Measurements from ENCODE around the gene ZNF622.
"Not testable (repeated sequence)": the region's sequence is repeated elsewhere in the genome, so short reads cannot be mapped to it uniquely, and the experiment has no call there.

ZNF622 gene

DNA sequence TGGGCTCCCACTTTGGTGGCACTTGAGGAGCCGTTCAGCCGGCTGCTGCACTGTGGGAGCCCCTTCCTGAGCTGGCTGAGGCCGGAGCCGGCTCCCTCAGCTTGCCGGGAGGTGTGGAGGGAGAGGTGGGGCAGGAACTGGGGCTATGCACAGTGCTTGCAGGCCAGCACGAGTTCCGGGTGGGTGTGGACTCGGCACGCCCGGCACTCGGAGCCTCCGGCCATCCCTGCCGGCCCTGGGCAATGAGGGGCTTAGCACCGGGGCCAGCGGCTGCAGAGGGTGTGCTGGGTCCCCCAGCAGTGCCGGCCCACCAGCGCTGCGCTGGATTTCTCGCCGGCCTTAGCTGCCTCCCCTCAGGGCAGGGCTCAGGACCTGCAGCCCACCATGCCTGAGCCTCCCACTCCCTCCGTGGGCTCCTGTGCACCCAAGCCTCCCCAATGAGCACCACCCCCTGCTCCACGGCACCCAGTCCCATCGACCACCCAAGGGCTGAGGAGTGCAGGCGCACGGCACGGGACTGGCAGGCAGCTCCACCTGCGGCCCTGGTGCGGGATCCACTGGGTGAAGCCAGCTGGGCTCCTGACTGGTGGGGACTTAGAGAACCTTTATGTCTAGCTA is 29.4 kb downstream of the ZNF622 start:
- in situ Hi-C loops (cut with MboI; ENCODE audit: low sequenced_read_pairs), result not testable (repeated sequence)

DNA sequence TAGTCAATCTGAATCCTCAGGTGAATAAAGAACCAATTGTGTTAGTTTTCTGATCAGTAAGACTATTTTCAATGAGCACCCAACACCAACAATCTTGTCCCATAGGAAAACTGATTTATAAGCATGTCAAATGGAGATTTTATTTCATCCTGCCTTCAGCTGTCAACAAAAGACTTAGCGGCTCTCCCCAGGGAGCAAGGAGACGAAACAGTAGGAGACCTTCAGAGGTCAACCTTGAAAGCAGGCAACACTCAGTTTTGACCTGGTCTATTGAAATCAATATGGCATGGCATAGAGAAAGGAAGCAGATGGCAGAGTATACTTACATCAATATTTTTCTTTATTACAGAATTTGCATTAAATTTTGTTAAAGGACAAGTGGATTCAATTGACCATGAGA is 34.1 kb downstream of the ZNF622 start:
- in situ Hi-C loops (cut with MboI; ENCODE audit: low sequenced_read_pairs), result no loop called here

DNA sequence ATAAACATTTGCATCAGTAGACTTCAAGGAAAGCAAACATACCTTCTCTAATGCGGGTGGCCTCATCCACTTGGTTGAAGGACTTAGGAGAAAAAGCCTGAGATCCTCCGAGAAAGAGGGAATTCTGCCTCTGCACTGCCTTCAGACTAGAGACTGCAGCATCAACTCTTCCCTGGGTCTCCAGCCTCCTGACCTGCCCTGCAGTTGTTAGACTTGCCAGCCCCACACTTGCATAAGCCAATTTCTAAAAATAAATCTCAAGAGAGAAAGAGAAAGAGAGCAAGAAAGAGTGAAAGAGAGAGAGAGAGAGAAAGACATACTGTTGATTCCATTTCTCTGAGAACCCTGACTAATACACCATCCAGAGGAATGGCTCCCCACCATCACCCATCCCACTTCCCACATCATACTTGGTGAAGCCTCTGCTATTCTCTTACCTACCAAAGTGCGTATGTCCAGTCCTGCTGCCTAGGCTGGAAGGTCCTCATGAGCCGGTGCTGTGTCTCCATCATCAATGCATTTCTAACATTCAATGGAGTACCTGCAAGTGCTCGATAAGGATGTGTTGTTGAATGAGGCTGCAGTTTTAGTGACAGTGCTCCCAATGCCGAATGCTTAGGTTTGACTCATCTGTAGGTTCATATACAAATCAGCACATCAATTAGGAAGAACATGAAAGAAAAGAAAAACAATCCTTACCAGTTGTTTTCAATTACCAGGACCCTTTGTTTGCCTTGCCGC is 35.1 kb downstream of the ZNF622 start:
- in situ Hi-C loops (cut with MboI; ENCODE audit: low sequenced_read_pairs), result no loop called here

DNA sequence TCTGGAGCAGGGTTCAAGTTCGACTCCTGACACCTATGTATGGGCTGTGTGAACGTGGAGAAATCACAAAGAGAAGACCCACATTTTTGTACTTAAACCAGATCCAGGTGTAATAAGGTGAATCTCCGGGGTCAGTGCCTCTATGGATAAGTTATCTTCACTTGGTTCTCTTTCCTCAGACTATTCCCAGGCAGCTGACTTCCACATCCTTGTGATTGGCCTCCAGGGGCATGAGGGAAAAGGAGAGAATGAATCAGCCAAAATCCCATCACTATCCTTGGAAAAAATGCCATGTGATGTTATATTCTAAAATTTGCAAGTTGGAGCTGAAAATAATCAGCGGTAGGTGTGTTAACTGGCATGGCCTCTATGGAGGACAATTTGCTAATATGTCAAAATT is 37.2 kb downstream of the ZNF622 start:
- in situ Hi-C loops (cut with MboI; ENCODE audit: low sequenced_read_pairs), result no loop called here

DNA sequence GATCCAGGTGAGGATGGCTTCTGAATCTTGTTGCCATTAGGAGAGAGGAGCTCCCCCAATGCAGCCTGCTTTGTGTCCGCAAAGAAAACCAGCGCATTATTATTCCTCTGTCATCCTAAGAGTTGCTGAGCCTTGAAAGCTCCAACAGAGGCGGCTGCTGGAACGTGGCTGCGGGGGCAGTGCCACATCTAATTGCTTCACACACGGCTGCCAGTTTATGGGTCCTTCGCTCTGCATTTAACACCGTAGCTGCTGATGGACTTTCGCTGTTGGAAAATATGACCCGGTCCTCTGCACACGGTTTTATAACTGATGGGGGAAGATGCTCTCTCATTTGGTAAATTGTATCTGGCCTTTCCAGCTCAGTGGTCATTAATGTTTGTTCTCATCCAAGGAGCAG is 38.0 kb downstream of the ZNF622 start:
- in situ Hi-C loops (cut with MboI; ENCODE audit: low sequenced_read_pairs), result no loop called here

DNA sequence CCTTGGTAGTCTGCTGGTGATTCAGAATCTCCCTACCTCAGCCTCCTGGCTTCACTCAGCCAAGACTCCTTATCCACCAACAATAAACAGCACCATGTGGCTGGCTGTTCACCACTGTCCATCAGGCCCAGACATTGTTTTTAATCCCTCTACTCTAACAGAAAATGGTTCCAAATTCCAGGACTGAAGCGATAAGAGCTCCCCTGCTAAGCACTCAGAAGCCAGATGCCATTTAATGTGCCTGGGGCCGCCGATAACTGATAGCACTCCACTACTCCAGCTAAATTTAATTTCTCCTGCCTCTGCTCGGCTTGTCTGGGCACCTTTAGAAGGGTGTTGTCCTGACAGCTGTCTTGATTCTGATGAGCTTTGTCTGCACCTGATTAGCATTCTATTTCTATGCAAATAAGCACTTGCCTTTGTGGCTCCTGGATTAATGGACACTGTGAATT is 47.1 kb downstream of the ZNF622 start:
- in situ Hi-C loops (cut with MboI; ENCODE audit: low sequenced_read_pairs), result no loop called here

DNA sequence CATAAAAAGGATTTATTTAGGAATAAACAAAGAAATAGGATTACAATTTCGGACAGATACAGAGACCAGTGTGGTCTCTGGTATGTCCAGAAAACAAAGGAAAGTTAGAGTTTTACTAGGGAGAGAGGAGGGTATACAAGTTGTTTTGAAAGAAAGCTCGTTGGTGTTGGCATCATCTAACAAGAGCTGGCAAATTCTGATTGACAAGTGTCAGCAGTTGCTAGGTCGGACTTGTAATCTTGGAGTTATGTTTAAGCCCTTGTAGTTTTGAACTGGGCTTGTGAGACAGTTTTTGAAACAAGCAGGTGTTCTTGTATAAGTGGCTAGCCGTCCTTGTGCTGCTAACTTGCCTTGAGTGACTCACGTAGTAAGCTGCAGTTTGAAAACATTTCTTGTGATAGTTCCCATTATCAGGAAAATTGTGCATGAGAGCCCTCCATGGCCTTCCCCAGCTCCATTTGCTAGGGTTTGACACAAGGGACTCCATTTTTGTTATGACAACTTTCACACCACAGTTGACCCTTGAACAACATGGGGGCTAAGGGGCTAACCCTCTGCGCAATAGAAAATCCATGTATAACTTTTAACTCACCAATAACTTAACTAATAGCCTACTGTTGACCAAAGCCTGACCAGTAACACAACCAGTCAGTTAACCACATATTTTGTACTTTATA is 48.1 kb downstream of the ZNF622 start:
- in situ Hi-C loops (cut with MboI; ENCODE audit: low sequenced_read_pairs), result no loop called here

DNA sequence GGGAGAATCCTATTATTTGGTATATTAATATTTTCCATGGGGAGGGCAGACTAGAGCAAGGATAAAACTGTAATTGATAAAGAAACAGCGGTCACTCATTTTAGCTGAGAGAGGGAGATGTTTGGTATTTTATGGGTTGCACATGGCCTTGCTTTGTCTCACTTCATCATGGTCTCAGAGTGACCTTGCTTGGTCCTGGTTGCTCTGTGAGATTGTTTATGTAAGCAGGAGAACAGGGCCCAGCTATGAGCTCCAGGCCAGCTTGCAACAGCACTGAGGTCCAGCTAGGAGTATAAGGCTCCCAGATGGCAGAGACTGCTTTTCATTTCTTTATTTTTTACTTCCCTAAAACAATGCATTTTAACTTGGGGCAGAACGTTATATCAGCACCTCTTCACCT is 50.7 kb downstream of the ZNF622 start:
- in situ Hi-C loops (cut with MboI; ENCODE audit: low sequenced_read_pairs), result no loop called here

DNA sequence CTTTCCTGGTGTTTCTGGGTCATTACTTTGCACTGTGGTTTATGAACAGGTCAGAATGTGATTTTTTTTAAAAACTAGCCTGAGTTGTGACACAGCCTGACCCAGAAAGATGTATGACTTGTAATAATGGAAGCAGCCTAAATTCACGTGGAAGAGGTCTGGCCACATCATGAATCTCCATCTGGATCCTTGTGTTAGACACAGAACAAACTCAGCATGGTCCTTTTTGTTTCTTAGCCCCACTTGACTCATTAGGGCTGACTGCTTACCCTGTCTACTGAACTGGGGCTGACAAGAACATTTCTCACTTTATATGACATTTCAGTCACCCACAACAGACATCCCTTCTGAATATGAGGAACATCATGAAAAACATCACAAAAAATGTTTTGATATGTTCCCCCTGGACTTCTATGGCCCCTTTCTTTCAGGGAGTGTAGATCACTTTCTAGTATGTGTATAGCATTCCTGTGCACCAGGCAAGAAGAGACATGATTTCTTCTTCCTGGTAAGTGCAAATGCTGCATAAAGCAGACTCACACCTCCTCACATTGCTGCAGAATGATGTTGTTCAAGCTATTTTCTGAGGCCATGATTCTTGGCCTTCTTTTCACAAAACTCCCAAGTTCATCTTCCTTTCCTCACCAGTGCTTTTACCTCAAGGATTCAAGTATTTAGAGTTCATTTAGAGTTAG is 52.3 kb downstream of the ZNF622 start:
- in situ Hi-C loops (cut with MboI; ENCODE audit: low sequenced_read_pairs), result no loop called here

DNA sequence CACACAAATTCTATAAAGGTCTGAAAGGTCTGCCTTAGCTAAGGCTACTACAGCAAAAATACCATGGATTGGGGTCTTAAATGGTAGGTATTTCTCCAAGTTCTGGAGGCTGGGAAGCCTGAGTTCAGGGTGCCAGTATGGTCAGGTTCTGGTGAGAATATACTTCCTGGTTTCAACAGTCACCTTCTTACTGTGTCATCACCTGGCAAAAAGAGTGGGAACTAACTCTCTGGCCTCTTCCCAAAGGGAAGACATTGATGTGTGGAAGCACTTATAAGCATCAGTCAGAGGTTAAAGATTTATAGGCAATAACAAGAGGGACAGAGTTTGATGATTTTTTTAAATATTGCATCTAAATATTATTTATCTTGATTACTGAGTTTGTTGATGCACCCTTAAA is 53.0 kb downstream of the ZNF622 start:
- in situ Hi-C loops (cut with MboI; ENCODE audit: low sequenced_read_pairs), result no loop called here

DNA sequence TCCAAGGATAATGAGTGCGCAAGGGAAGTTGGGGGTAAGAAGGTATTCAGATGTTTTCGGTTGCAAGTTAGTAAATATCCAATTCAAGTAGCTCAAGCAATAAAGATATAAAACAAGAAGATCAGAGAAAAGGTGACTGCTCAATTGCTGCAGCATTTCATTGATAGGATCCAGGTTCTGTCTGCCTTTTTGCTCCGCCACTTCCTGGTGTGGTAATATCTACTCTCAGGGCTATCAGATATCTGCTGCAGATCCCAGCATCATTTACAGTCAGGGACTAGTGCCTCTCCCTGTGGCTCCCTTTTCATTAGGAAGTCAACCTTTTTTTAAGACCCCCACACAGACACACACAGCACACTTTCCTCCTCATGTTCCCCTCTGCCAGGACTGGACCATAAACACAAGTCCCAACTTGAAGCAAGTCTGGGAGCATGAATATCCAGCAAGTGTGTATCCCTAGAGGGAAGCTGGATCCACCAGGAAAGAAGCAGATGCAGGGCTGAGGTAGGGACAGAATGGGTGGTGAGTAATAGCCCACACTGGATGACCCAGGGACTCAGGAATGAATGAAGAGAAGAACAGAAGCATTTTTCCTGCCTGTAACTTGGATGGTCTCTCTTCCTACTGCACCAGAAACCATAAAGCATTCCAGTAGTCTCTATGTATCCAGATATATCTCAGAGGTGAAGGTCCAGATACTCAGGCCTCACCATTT is 53.7 kb downstream of the ZNF622 start:
- in situ Hi-C loops (cut with MboI; ENCODE audit: low sequenced_read_pairs), result no loop called here

DNA sequence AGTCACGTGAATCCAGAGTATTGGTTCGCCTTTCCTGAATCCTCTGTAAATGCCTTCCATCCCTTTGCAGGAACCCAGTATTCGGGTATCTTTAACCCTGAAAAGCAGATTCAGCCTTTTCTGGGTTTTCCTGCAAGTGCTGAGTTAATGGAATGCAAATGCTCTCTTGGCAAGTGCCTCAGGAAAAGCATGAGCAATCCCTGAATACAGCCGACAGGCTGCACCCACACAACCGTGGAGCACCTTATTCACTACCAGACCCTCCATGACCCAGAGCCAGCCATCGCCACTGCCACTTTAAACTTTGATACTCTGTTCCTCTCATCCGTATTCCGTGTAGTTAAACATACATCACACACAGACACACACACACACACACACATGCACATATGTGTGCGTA is 54.4 kb downstream of the ZNF622 start:
- in situ Hi-C loops (cut with MboI; ENCODE audit: low sequenced_read_pairs), result no loop called here

DNA sequence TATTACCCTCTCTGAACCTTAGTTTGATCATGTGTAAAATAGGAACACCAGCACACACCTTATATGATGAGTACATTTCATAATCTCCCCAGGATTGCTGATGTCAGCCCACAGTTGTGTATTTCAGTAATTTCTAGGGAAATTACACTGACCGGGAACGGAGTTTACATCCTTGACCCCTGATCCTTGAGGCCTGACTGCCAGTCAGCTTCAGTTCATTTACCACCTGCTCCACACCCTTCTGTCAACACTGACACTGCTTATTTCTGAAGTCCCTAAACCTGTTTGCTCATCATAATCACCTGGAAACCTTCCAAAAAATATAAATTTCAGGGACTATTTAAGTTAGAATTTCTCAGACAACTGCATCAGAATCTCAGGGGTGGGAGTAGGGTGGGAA is 55.3 kb downstream of the ZNF622 start:
- in situ Hi-C loops (cut with MboI; ENCODE audit: low sequenced_read_pairs), result no loop called here

DNA sequence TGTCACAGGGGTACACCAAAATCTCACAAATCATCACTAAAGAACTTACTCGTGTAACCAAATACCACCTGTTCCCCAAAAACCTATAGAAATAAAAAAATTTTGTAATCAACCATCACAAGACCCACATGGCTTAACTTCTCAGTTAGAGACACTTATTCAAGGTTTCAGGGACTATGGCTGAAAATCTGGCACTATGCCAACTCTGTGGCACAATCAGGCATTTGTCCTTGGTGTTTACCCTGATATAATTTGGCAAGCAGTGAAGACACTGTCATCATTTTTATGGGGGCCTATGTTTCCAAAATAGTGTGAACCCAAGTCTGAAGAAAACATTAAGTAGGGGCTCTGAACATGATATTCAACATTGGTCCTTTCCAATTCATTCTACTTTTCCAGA is 59.0 kb downstream of the ZNF622 start:
- in situ Hi-C loops (cut with MboI; ENCODE audit: low sequenced_read_pairs), result no loop called here

DNA sequence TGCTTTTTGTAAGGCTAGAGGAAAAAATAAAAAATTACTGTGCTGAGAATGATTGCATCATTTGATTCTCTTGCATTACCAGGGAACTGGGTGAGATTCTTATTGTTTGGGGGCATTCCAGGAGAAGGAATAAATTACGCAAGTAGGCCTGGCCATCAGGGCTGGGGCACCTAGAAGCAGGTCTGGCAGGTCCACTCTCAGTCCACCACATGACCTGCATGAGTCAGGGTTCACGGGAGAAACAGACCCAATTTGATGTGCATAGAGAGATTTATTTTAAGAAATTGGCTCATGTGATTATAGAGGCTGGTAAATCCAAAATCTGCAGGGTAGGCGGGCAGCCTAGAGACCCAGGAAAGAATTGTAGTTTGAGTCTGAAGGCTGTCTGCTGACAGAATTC is 59.6 kb downstream of the ZNF622 start:
- in situ Hi-C loops (cut with MboI; ENCODE audit: low sequenced_read_pairs), result no loop called here

Measured in HL-60/S4 (cell line).